PC-9 (cell line): ENCODE data around the gene PRSS22.

Experiments used
- CTCF ChIP-seq: fragments of 200-600 bp; sonication (generic); conservative IDR thresholded peaks from 2 replicates; pipeline ENCODE4 v1.6.1; 2017; ENCODE audit warnings: mixed run types, antibody characterized with exemption, mild to moderate bottlenecking, moderate library complexity
- EZH2 ChIP-seq: fragments of 200-600 bp; sonication (generic); IDR thresholded peaks from 2 replicates; pipeline ENCODE4 v1.8.0; 2017; ENCODE audit warnings: antibody characterized with exemption, low read depth

GRCh38 chr16:2846511-2847310 lies 11.3 kb downstream of the PRSS22 start:
- no peak for TF ChIP-seq CTCF
- TF ChIP-seq EZH2: no peak
